HL-60 (cell line): ENCODE data around the gene DPH3.
A peak's percentile ranks its signal among the peaks of the same experiment; 100 is the strongest.

Source experiments
- DNase-seq, 2 experiments: peaks; one replicate each; pipeline ENCODE4 v3.0.0-alpha.2; 2010 to 2020; ENCODE audit warnings: low read depth in 1 of 2, low spot score in 1 of 2
- H3K27ac ChIP-seq: fragments of 250-450 bp; sonication (Bioruptor Pico); replicated peaks from 2 replicates; pipeline ENCODE4 v1.5.1; 2020; ENCODE audit warnings: mild to moderate bottlenecking, moderate library complexity
- H3K27me3 ChIP-seq: fragments of 250-450 bp; sonication (Bioruptor Pico); 2 replicates; pipeline ENCODE4 v1.5.1; 2021; ENCODE audit warnings: mild to moderate bottlenecking, moderate library complexity; ENCODE audit not compliant: insufficient read depth, poor library complexity, severe bottlenecking
- H3K4me3 ChIP-seq: replicated peaks from 2 replicates; pipeline ENCODE4 v1.5.1; 2011; ENCODE audit warnings: mild to moderate bottlenecking, control low read depth, low read length; ENCODE audit not compliant: insufficient read depth
- GABPA ChIP-seq: IDR thresholded peaks from 2 replicates; pipeline ENCODE4 v1.6.1; 2012; ENCODE audit warnings: low read depth
- POLR2AphosphoS5 ChIP-seq: IDR thresholded peaks from 2 replicates; pipeline ENCODE4 v1.6.1; 2012; ENCODE audit warnings: low read depth
- REST ChIP-seq: IDR thresholded peaks from 2 replicates; pipeline ENCODE4 v1.6.1; 2012; ENCODE audit warnings: low read depth; ENCODE audit not compliant: insufficient replicate concordance
- SPI1 ChIP-seq: IDR thresholded peaks from 2 replicates; pipeline ENCODE4 v1.6.1; 2012; ENCODE audit warnings: low read depth, mild to moderate bottlenecking, borderline replicate concordance
- TF ChIP-seq, protein P1 (sequence below): IDR thresholded peaks from one replicate; pipeline ENCODE4 v1.5.1; 2011; ENCODE audit warnings: low read length, control low read depth, inconsistent platforms; ENCODE audit not compliant: insufficient read depth

DPH3 gene

GRCh38 chr3:16239086-16239770 lies 25.5 kb downstream of the DPH3 start:
- no peaks in the 10 kb centered on the region for H3K27me3 ChIP-seq
- no peak for DNase-seq
- H3K4me3 ChIP-seq, result no peak overlapping the region
- no peak overlapping the region for H3K27ac ChIP-seq
- TF ChIP-seq SPI1 (peak; percentile 13; the same call in 1 of the 2 replicates), GABPA (no peak), REST (no peak), POLR2AphosphoS5 (no peak)

DNA sequence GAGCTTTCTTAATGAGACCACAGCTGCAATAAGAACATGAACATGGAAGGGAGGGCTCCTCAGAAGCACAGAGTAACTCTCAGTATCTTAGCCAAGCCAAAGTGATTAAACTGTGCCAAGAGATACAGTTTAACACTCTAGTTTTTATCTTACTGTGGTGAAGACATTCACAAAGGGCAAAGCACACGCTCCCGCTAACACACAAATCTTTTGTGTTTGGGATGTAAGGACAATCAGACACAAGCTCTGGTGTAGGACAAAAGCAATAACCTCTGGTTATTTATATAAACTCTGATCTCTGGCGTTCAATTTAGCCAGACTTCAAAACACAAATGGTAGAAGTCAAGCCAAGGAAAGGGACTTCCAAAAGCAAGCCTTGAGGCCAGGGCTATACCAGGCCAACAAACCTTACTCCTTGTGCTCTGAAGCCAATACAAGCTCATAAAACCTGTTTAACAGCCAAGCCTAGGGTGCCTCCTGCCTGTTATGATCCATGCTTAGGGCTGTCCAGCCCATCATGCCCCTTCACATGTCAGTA lies 27.8 kb downstream of the DPH3 start:
- no peak for TF ChIP-seq POLR2AphosphoS5
- no peaks in the 10 kb centered on the region for H3K27me3 ChIP-seq
- no peak overlapping the region for H3K27ac ChIP-seq
- no peak for DNase-seq
- no peak overlapping the region for H3K4me3 ChIP-seq

GRCh38 chr3:16236030-16236639 lies 28.6 kb downstream of the DPH3 start:
- no peak overlapping the region for H3K27ac ChIP-seq
- no peak for TF ChIP-seq REST
- TF ChIP-seq GABPA, result no peak
- no peak for TF ChIP-seq SPI1
- TF ChIP-seq POLR2AphosphoS5, result no peak
- TF ChIP-seq, protein P1, sequence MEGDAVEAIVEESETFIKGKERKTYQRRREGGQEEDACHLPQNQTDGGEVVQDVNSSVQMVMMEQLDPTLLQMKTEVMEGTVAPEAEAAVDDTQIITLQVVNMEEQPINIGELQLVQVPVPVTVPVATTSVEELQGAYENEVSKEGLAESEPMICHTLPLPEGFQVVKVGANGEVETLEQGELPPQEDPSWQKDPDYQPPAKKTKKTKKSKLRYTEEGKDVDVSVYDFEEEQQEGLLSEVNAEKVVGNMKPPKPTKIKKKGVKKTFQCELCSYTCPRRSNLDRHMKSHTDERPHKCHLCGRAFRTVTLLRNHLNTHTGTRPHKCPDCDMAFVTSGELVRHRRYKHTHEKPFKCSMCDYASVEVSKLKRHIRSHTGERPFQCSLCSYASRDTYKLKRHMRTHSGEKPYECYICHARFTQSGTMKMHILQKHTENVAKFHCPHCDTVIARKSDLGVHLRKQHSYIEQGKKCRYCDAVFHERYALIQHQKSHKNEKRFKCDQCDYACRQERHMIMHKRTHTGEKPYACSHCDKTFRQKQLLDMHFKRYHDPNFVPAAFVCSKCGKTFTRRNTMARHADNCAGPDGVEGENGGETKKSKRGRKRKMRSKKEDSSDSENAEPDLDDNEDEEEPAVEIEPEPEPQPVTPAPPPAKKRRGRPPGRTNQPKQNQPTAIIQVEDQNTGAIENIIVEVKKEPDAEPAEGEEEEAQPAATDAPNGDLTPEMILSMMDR, result no peak
- no peak overlapping the region for H3K4me3 ChIP-seq
- no peak for DNase-seq
- no peaks in the 10 kb centered on the region for H3K27me3 ChIP-seq

GRCh38 chr3:16234281-16234680 lies 30.5 kb downstream of the DPH3 start:
- TF ChIP-seq GABPA (no peak), REST (no peak), POLR2AphosphoS5 (no peak), SPI1 (no peak)
- TF ChIP-seq, protein P1, result no peak
- no peak for DNase-seq
- Histone ChIP-seq H3K27me3 (no peaks in the 10 kb centered on the region), H3K4me3 (no peak overlapping the region), H3K27ac (no peak overlapping the region)
